Pons (tissue), 1 donor: ENCODE data around the gene TNS1.
"Not testable (repeated sequence)": the region's sequence is repeated elsewhere in the genome, so short reads cannot be mapped to it uniquely, and the experiment has no call there.

Source experiments
- DNase-seq: peaks from one replicate; pipeline ENCODE4 v3.0.0-alpha.2; 2016; ENCODE audit warnings: low spot score

The TNS1 gene

GRCh38 chr2:218002845-218003180, at the start of gene TNS1:
TSS of gene TNS1 (minus strand) at chr2:218002995. CDS start at chr2:218002872, 123 bp downstream.
- DNase-seq, result no peak

GRCh38 chr2:218051903-218052302, 49.1 kb upstream of the TNS1 start:
- no peak for DNase-seq

- peak; percentile 9 for DNase-seq
These were observed 44.9 kb upstream of the TNS1 start for GRCh38 chr2:218047536-218048225.

GRCh38 chr2:218046238-218046637, 43.4 kb upstream of the TNS1 start:
- DNase-seq, result peak; percentile 71

- not testable (repeated sequence) for DNase-seq
These were observed 41.8 kb upstream of the TNS1 start for GRCh38 chr2:218044599-218044998.

GRCh38 chr2:218043701-218044109, 40.9 kb upstream of the TNS1 start:
- no peak for DNase-seq

GRCh38 chr2:218043100-218043499, 40.3 kb upstream of the TNS1 start:
- DNase-seq, result no peak

- no peak for DNase-seq
These were observed 38.7 kb upstream of the TNS1 start for GRCh38 chr2:218041302-218042168.

GRCh38 chr2:218040883-218041282, 38.1 kb upstream of the TNS1 start:
- no peak for DNase-seq

- no peak for DNase-seq
These were observed 36.4 kb upstream of the TNS1 start for GRCh38 chr2:218039171-218039570.

GRCh38 chr2:218036371-218036770, 33.6 kb upstream of the TNS1 start:
- no peak for DNase-seq

GRCh38 chr2:218035463-218036100, 32.8 kb upstream of the TNS1 start:
- no peak for DNase-seq

- DNase-seq, result peak; percentile 65
These were observed 31.9 kb upstream of the TNS1 start for GRCh38 chr2:218034497-218035213.

- DNase-seq, result no peak
These were observed 31.0 kb upstream of the TNS1 start for GRCh38 chr2:218033590-218034496.

GRCh38 chr2:218033208-218033589, 30.4 kb upstream of the TNS1 start:
- no peak for DNase-seq

GRCh38 chr2:218032336-218033171, 29.8 kb upstream of the TNS1 start:
- DNase-seq, result no peak

- no peak for DNase-seq
These were observed 29.0 kb upstream of the TNS1 start for GRCh38 chr2:218031771-218032257.

- no peak for DNase-seq
These were observed 28.5 kb upstream of the TNS1 start for GRCh38 chr2:218031261-218031660.

GRCh38 chr2:218030409-218031195, 27.8 kb upstream of the TNS1 start:
- no peak for DNase-seq
